ENCODE data around the gene UCK1. TPM values are rescaled to one million over a fixed set of nuclear protein-coding genes. Genes with fewer than 3 reads are reported as not detected.

Gene UCK1
- total and polyA plus RNA-seq, 2 of the 4 experiments (the other 2 are of a cell fraction) = 17.9 to 21.4 TPM

DNA sequence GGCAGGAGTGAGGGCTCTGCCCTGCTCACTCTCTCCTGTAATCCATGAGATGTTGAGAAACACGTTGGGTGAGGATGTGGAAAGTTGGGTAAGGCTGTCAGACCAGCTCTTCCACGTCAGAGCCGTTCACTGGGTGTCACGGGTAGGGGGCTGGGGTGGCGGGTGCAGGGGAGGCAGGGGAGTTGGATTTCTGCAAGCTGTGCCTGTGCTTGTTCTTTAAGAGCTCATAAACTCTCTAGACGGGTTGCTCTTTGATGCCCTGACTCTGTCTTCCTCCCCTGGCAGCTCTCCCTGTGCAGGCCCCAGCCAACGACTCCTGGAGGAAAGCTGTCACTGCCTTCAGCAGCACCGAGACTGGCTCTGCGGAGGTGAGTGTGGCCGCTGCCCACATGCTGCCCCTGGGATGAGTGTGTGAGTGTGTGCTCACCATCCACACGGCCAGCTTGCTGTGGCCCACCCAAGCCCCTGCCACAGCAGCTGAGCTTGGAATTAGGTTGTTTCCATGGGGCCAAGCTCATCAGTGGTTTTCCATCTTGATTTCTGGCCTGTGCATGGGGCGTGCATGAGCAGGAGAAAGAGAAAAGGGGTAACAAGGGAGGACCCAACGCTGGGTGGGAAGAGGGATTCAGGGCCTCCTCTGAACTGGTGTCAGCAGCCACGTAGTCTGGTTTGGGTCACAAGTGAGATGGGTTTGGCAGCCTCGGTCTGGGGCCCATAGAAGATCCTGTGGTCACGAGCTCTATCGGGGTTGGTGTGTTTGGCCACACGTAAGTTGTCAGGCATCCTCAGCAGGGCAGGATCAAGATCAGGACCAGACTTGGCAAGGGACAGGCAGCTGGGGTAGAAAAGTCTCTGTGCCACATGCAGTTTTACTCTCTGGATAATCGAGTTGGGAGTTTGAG, 49.4 kb downstream of the UCK1 start:
- Histone ChIP-seq H2AK5ac (ENCODE audit: low read depth, low read length) (no peak overlapping the region), H2BK15ac (ENCODE audit: low read depth, low read length) (no peak overlapping the region), H3K4me1 (ENCODE audit: control insufficient read depth, insufficient read depth, low read length) (no peaks in the 10 kb centered on the region), H3K56ac (ENCODE audit: extremely low read depth, insufficient read depth, low read length) (no peak overlapping the region), H3K9me3 (ENCODE audit: control insufficient read depth, insufficient read depth, low read length) (no peaks in the 10 kb centered on the region), H3K9ac (ENCODE audit: low read depth, low read length) (no peak overlapping the region), H3K4me3 (ENCODE audit: insufficient read depth, low read depth, low read length) (no peak overlapping the region), H3K4me2 (ENCODE audit: low read depth, low read length) (no peak overlapping the region), H2BK120ac (ENCODE audit: low read depth, low read length) (no peak overlapping the region), H3K9me1 (ENCODE audit: insufficient read depth, low read length) (no peaks in the 10 kb centered on the region), H4K8ac (ENCODE audit: low read depth in 2 of 2, low read length in 2 of 2) (no peak overlapping the region), H4K20me1 (ENCODE audit: insufficient read depth, low read length) (peaks cover 45% of the 10 kb centered on the region), H2AFZ (replicated peaks; ENCODE audit: low read length, poor library complexity) (no peak overlapping the region), H3K18ac (ENCODE audit: low read depth, low read length) (no peak overlapping the region), H3K27me3 (ENCODE audit: control insufficient read depth, insufficient read depth, low read length) (no peaks in the 10 kb centered on the region), H3K23ac (ENCODE audit: low read depth, low read length) (no peak overlapping the region), H2BK20ac (ENCODE audit: low read depth, low read length) (no peak overlapping the region), H3K79me1 (ENCODE audit: low read depth in 1 of 2, low read length in 2 of 2) (peaks cover 44 to 70% of the 10 kb centered on the region in 2 experiments), H2AK9ac (replicated peaks; ENCODE audit: low read depth, low read length, poor library complexity) (no peak overlapping the region), H3K27ac (ENCODE audit: insufficient read depth, low read length) (no peak overlapping the region), H3K36me3 (ENCODE audit: control insufficient read depth, insufficient read depth, low read length) (peaks cover 92% of the 10 kb centered on the region), H3K4ac (ENCODE audit: low read depth, low read length) (no peak overlapping the region), H4K91ac (ENCODE audit: insufficient read depth, low read depth, low read length) (no peak overlapping the region), H3K14ac (replicated peaks; ENCODE audit: low read depth, low read length) (no peak overlapping the region), H2BK5ac (ENCODE audit: low read depth, low read length, poor library complexity, severe bottlenecking) (no peak overlapping the region), H4K5ac (ENCODE audit: low read depth, low read length) (no peak overlapping the region)
- ATAC-seq (ENCODE audit: low read depth) = no peak
- dilution Hi-C loops (cut with HindIII; ENCODE audit: low sequenced_read_pairs, unreplicated experiment) (no loop called here), in situ Hi-C loops (cut with MboI; ENCODE audit: low sequenced_read_pairs) (no loop called here), intact Hi-C loops (cut with micrococcal nuclease) (no loop called here)
- BruUV-seq (replicated peaks) = no TSS peak
- WGBS, 2 experiments (ENCODE audit: extremely low coverage in 2 of 2, insufficient read length in 1 of 2) = 86% methylated on average over 9 of the region's 19 CpGs; no CpG with 5 or more reads in 1 of the 2 experiments
- CTCF ChIA-PET = interaction anchor here (0.6 kb wide), 1 partner anchor 84 kb away, joined by 3 read pairs; no protein-coding TSS in a partner anchor
- TF ChIP-seq MAZ (IDR thresholded peaks at IDR 0.05; ENCODE audit: borderline replicate concordance, low read depth, low read length) (no peak), CEBPB (IDR thresholded peaks at IDR 0.05; ENCODE audit: low read depth, low read length) (no peak), RCOR1 (IDR thresholded peaks at IDR 0.05; ENCODE audit: insufficient replicate concordance, low read length) (no peak), NFE2L2 (IDR thresholded peaks at IDR 0.05; ENCODE audit: low read depth, low read length) (no peak), RAD21 (IDR thresholded peaks at IDR 0.05; ENCODE audit: low read length) (no peak), CHD1 (IDR thresholded peaks at IDR 0.05; ENCODE audit: low read depth, low read length) (no peak), RFX5 (IDR thresholded peaks at IDR 0.05; ENCODE audit: low read depth, low read length) (no peak)
- TF ChIP-seq, protein P1, sequence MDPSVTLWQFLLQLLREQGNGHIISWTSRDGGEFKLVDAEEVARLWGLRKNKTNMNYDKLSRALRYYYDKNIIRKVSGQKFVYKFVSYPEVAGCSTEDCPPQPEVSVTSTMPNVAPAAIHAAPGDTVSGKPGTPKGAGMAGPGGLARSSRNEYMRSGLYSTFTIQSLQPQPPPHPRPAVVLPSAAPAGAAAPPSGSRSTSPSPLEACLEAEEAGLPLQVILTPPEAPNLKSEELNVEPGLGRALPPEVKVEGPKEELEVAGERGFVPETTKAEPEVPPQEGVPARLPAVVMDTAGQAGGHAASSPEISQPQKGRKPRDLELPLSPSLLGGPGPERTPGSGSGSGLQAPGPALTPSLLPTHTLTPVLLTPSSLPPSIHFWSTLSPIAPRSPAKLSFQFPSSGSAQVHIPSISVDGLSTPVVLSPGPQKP (IDR thresholded peaks at IDR 0.05; ENCODE audit: borderline replicate concordance, low read depth, low read length) = no peak
- TF ChIP-seq, protein P2, sequence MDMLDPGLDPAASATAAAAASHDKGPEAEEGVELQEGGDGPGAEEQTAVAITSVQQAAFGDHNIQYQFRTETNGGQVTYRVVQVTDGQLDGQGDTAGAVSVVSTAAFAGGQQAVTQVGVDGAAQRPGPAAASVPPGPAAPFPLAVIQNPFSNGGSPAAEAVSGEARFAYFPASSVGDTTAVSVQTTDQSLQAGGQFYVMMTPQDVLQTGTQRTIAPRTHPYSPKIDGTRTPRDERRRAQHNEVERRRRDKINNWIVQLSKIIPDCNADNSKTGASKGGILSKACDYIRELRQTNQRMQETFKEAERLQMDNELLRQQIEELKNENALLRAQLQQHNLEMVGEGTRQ (IDR thresholded peaks at IDR 0.05; ENCODE audit: low read depth, low read length) = no peak
- TF ChIP-seq, protein P3, sequence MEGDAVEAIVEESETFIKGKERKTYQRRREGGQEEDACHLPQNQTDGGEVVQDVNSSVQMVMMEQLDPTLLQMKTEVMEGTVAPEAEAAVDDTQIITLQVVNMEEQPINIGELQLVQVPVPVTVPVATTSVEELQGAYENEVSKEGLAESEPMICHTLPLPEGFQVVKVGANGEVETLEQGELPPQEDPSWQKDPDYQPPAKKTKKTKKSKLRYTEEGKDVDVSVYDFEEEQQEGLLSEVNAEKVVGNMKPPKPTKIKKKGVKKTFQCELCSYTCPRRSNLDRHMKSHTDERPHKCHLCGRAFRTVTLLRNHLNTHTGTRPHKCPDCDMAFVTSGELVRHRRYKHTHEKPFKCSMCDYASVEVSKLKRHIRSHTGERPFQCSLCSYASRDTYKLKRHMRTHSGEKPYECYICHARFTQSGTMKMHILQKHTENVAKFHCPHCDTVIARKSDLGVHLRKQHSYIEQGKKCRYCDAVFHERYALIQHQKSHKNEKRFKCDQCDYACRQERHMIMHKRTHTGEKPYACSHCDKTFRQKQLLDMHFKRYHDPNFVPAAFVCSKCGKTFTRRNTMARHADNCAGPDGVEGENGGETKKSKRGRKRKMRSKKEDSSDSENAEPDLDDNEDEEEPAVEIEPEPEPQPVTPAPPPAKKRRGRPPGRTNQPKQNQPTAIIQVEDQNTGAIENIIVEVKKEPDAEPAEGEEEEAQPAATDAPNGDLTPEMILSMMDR (conservative IDR thresholded peaks at IDR 0.05; ENCODE audit: low read depth, low read length) = no peak
- no peak for DNase-seq
- POLR2A ChIA-PET (ENCODE audit: unreplicated experiment) = no interaction called here
